Ectodermal cell (in vitro differentiated cells): ENCODE data around the gene HNRNPDL.
"Not testable (repeated sequence)": the region's sequence is repeated elsewhere in the genome, so short reads cannot be mapped to it uniquely, and the experiment has no call there.

Experiments used
- H3K27ac ChIP-seq: 2 replicates; pipeline ENCODE4 v1.7.0; 2013; ENCODE audit warnings: mild to moderate bottlenecking, low read depth, low read length; ENCODE audit not compliant: insufficient read depth, poor library complexity, severe bottlenecking
- H3K27me3 ChIP-seq: 2 replicates; pipeline ENCODE4 v1.7.0; 2013; ENCODE audit warnings: mild to moderate bottlenecking, low read length; ENCODE audit not compliant: insufficient read depth, control insufficient read depth, poor library complexity, severe bottlenecking
- H3K36me3 ChIP-seq: one replicate; pipeline ENCODE4 v1.7.0; 2013; ENCODE audit warnings: low read length; ENCODE audit not compliant: control insufficient read depth, insufficient read depth
- H3K4me1 ChIP-seq: one replicate; pipeline ENCODE4 v1.7.0; 2013; ENCODE audit warnings: low read length; ENCODE audit not compliant: control insufficient read depth, insufficient read depth
- H3K4me3 ChIP-seq: 2 replicates; pipeline ENCODE4 v1.7.0; 2013; ENCODE audit warnings: low read depth, low read length, control low read depth; ENCODE audit not compliant: insufficient read depth
- H3K9me3 ChIP-seq: 2 replicates; pipeline ENCODE4 v1.7.0; 2013; ENCODE audit warnings: mild to moderate bottlenecking, low read length, moderate library complexity; ENCODE audit not compliant: control insufficient read depth
- WGBS, 2 experiments: methylation state at CpG; one replicate each; pipeline ENCODE4 v1.1.7; 2013; ENCODE audit warnings: missing lambda C conversion rate in 2 of 2; 5-methylcytosine and 5-hydroxymethylcytosine counted together

HNRNPDL gene

DNA sequence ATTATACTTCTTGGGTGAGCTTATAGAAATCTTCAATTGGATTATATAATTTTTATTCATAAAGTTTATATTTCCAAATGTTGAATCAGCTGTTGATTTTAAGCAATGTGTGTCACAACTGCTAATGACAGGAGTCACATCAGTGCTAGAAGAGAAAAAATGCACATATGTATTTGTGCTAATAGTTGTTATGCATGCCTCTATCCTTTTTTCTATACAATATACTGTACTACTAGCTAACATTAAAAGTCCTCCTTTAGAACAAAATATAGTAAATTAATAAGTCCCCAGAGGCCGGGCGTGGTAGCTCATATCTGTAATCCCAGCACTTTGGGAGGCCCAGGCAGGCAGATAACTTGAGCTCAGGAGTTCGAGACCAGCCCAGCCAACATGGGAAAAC, 32.7 kb downstream of the HNRNPDL start:
- no peak overlapping the region for H3K27ac ChIP-seq
- H3K4me3 ChIP-seq, result no peak overlapping the region
- no peaks in the 10 kb centered on the region for H3K4me1 ChIP-seq
- H3K27me3 ChIP-seq, result no peaks in the 10 kb centered on the region
- 85 to 89% methylated on average over 3 of the region's 3 CpGs for WGBS, 2 experiments
- H3K36me3 ChIP-seq, result no peaks in the 10 kb centered on the region
- H3K9me3 ChIP-seq, result no peaks in the 10 kb centered on the region

DNA sequence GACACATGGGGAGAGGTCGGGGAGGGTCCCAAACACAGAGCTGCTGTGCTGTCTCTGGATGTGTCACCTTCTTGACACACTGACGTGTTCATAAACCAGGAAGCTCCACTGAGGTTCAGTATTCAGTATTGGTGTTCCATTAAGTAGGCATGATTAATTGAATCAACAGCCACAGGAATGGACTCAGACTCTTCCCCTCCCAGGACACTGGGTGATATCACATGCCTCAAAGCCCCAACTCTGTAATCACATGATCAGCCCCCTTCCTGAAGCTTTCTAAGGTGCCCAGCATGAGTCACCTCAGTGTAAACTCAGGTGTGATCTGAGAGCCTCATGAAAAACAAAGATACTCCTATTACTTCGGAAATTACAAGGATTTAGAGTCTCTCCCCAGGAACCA, 35.4 kb downstream of the HNRNPDL start:
- no peak overlapping the region for H3K27ac ChIP-seq
- H3K36me3 ChIP-seq, result no peaks in the 10 kb centered on the region
- H3K9me3 ChIP-seq, result no peaks in the 10 kb centered on the region
- WGBS, 2 experiments, result 88 to 89% methylated on average over 3 of the region's 3 CpGs
- H3K4me3 ChIP-seq, result no peak overlapping the region
- no peaks in the 10 kb centered on the region for H3K4me1 ChIP-seq
- H3K27me3 ChIP-seq, result no peaks in the 10 kb centered on the region

- not testable (repeated sequence) for H3K36me3 ChIP-seq, H3K4me3 ChIP-seq
- 91% methylated on average over 9 of the region's 9 CpGs for WGBS, 2 experiments
These were observed 40.2 kb downstream of the HNRNPDL start for GRCh38 chr4:82390061-82390460.

GRCh38 chr4:82388405-82388804, 41.9 kb downstream of the HNRNPDL start:
- Histone ChIP-seq H3K36me3 (no peaks in the 10 kb centered on the region), H3K27ac (no peak overlapping the region), H3K4me1 (no peaks in the 10 kb centered on the region), H3K4me3 (no peak overlapping the region), H3K9me3 (no peaks in the 10 kb centered on the region), H3K27me3 (no peaks in the 10 kb centered on the region)
- 71 to 91% methylated on average over 1 of the region's 1 CpG for WGBS, 2 experiments

More at GRCh38 chr4:82390061-82390460, 40.2 kb downstream of the HNRNPDL start:
- not testable (repeated sequence) for H3K27ac ChIP-seq, H3K9me3 ChIP-seq, H3K27me3 ChIP-seq, H3K4me1 ChIP-seq

DNA sequence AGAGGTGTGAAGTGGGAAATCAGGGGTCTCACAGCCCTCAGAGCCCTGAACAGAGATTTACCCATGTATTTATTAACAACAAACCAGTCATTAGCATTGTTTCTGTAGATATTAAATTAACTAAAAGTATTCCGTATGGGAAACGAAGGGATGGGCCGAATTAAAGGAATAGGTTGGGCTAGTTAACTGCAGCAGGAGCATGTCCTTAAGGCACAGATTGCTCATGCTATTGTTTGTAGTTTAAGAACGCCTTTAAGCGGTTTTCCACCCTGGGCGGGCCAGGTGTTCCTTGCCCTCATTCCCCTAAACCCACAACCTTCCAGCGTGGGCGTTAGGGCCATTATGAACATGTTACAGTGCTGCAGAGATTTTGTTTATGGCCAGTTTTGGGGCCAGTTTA, 44.0 kb downstream of the HNRNPDL start:
- not testable (repeated sequence) for H3K36me3 ChIP-seq, H3K27me3 ChIP-seq, H3K27ac ChIP-seq, H3K4me1 ChIP-seq, H3K9me3 ChIP-seq, H3K4me3 ChIP-seq
- 94 to 98% methylated on average over 4 to 6 of the region's 8 CpGs for WGBS, 2 experiments

GRCh38 chr4:82382751-82383150, 47.5 kb downstream of the HNRNPDL start:
- Histone ChIP-seq H3K27ac (no peak overlapping the region), H3K4me3 (no peak overlapping the region), H3K36me3 (no peaks in the 10 kb centered on the region), H3K27me3 (no peaks in the 10 kb centered on the region), H3K4me1 (no peaks in the 10 kb centered on the region), H3K9me3 (no peaks in the 10 kb centered on the region)
- WGBS, 2 experiments, result 89 to 97% methylated on average over 2 of the region's 2 CpGs

GRCh38 chr4:82381661-82382296, 48.5 kb downstream of the HNRNPDL start:
- H3K27ac ChIP-seq, result no peak overlapping the region
- H3K4me1 ChIP-seq, result no peaks in the 10 kb centered on the region
- no peaks in the 10 kb centered on the region for H3K27me3 ChIP-seq
- H3K9me3 ChIP-seq, result no peaks in the 10 kb centered on the region
- H3K4me3 ChIP-seq, result no peak overlapping the region
- no peaks in the 10 kb centered on the region for H3K36me3 ChIP-seq
- 93 to 94% methylated on average over 2 of the region's 2 CpGs for WGBS, 2 experiments

GRCh38 chr4:82381235-82381634, 49.0 kb downstream of the HNRNPDL start:
- Histone ChIP-seq H3K4me1 (no peaks in the 10 kb centered on the region), H3K36me3 (no peaks in the 10 kb centered on the region), H3K9me3 (no peaks in the 10 kb centered on the region), H3K27me3 (no peaks in the 10 kb centered on the region), H3K27ac (no peak overlapping the region), H3K4me3 (no peak overlapping the region)
- WGBS, 2 experiments, result 93 to 95% methylated on average over 3 of the region's 3 CpGs

- Histone ChIP-seq H3K9me3 (no peaks in the 10 kb centered on the region), H3K4me1 (no peaks in the 10 kb centered on the region), H3K27me3 (no peaks in the 10 kb centered on the region), H3K36me3 (no peaks in the 10 kb centered on the region), H3K27ac (no peak overlapping the region), H3K4me3 (no peak overlapping the region)
- 87 to 94% methylated on average over 4 of the region's 4 CpGs for WGBS, 2 experiments
These were observed 49.4 kb downstream of the HNRNPDL start for GRCh38 chr4:82380831-82381230.

DNA sequence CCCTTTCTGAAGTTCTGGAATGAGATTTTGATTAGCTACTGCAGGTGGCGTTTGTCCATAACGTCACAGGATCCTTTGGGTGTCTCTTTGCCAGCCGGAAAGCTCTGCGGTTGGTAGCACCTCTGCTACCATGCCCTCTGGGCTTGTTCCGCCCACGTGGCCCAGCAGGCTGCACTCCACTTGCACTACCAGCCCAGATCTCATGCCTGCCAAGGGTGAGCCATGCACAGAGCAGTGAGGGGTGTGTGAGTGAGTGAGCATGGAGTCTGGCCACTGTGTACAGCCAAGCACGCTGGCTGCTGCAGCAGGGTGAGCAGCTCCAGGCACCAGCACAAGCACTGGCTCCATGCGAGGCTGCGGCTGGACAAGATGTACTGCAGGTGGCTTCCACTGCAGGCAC, 49.9 kb downstream of the HNRNPDL start:
- 88 to 90% methylated on average over 9 of the region's 9 CpGs for WGBS, 2 experiments

GRCh38 chr4:82376109-82376508, 54.2 kb downstream of the HNRNPDL start:
- no peaks in the 10 kb centered on the region for H3K9me3 ChIP-seq
- no peak overlapping the region for H3K27ac ChIP-seq
- no peak overlapping the region for H3K4me3 ChIP-seq
- no peaks in the 10 kb centered on the region for H3K4me1 ChIP-seq
- no peaks in the 10 kb centered on the region for H3K27me3 ChIP-seq
- H3K36me3 ChIP-seq, result peaks cover 3% of the 10 kb centered on the region
- 91 to 93% methylated on average over 4 of the region's 4 CpGs for WGBS, 2 experiments

More for the DNA sequence above, 49.9 kb downstream of the HNRNPDL start:
- no peaks in the 10 kb centered on the region for H3K36me3 ChIP-seq
- H3K4me1 ChIP-seq, result no peaks in the 10 kb centered on the region
- H3K27me3 ChIP-seq, result no peaks in the 10 kb centered on the region
- no peak overlapping the region for H3K4me3 ChIP-seq
- no peaks in the 10 kb centered on the region for H3K9me3 ChIP-seq
- no peak overlapping the region for H3K27ac ChIP-seq
